Raji (cell line): ENCODE results near the gene NUMA1.

Experiments used
- POLR2A ChIP-seq: IDR thresholded peaks from 2 replicates; pipeline ENCODE4 v1.6.1; 2011; ENCODE audit warnings: low read depth, low read length, control low read depth; ENCODE audit not compliant: insufficient read depth

NUMA1 gene, protein sequence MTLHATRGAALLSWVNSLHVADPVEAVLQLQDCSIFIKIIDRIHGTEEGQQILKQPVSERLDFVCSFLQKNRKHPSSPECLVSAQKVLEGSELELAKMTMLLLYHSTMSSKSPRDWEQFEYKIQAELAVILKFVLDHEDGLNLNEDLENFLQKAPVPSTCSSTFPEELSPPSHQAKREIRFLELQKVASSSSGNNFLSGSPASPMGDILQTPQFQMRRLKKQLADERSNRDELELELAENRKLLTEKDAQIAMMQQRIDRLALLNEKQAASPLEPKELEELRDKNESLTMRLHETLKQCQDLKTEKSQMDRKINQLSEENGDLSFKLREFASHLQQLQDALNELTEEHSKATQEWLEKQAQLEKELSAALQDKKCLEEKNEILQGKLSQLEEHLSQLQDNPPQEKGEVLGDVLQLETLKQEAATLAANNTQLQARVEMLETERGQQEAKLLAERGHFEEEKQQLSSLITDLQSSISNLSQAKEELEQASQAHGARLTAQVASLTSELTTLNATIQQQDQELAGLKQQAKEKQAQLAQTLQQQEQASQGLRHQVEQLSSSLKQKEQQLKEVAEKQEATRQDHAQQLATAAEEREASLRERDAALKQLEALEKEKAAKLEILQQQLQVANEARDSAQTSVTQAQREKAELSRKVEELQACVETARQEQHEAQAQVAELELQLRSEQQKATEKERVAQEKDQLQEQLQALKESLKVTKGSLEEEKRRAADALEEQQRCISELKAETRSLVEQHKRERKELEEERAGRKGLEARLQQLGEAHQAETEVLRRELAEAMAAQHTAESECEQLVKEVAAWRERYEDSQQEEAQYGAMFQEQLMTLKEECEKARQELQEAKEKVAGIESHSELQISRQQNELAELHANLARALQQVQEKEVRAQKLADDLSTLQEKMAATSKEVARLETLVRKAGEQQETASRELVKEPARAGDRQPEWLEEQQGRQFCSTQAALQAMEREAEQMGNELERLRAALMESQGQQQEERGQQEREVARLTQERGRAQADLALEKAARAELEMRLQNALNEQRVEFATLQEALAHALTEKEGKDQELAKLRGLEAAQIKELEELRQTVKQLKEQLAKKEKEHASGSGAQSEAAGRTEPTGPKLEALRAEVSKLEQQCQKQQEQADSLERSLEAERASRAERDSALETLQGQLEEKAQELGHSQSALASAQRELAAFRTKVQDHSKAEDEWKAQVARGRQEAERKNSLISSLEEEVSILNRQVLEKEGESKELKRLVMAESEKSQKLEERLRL (N-terminal part only)

DNA sequence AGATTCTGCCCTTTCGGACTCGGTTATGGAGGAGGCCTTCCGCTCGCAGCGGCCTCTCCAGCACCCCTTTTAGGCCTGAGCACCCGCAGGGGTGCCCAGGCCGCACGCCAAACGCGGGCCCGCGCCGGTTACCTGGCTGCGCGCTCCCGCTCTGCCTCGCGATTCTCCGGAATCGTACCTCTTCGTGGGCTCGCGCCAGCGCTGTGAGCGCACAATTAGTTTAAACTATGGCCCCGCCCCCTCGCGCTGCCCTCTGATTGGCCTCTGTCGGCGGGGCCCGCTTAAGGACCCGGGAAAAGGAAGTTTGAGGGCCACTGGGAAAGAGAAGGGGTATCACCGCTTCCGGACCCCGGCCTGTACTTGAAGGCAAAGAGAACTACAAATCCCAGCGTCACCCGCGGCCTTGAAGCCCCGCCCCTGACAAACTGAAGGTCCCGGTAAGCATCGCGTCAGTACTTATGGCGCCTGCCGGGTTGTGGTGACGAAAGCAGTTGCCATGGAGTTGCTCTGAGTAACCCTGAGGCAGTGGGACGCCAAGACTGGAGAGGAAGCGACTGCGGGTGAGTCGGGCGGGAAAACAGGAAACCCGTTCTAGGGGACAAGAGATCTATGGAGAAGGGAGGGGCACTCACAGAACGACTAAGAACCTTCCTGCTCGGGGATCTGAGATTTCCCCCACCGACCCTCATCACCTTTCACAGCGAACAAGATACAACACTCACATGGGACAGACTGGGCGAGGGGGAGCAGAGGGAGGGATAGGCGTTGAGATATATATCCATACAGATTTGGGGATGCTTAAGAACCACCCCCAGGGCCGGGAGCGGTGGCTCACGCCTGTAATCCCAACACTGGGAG lies at the start of gene NUMA1, which contains the start of gene LRRC51:
NUMA1 (minus strand) TSS at position 217 of the 858 bp plus-strand sequence. CDS start 44,599 bp downstream, outside the sequence.
LRRC51 (plus strand) TSS at position 525 of the 858 bp plus-strand sequence. CDS start 8,234 bp downstream, outside the sequence.
- TF ChIP-seq POLR2A, result peak; percentile 82

GRCh38 chr11:72129381-72129780 lies 49.0 kb upstream of the NUMA1 start:
- no peak for TF ChIP-seq POLR2A

GRCh38 chr11:72127923-72128322 lies 47.6 kb upstream of the NUMA1 start:
- no peak for TF ChIP-seq POLR2A

DNA sequence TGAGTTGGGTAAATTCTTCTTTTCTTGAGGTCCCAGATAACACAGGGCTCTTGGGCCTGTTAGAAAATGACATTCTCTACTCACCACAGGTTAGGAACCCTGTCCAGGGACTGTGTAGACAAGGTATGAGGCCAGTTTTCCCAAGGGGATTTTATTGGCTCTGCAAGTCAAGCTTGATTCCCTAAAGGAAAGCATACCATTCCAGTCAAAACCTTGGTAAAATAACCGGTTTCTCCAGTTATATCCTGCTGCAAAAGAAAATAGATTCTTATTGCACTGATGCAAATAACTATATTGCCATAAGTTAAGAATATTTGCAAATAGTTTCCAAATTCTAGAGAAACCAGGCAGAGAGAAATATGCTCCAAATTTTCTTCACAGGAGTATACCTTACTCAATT lies 45.6 kb upstream of the NUMA1 start:
- no peak for TF ChIP-seq POLR2A

GRCh38 chr11:72124046-72124445 lies 43.7 kb upstream of the NUMA1 start:
- no peak for TF ChIP-seq POLR2A

GRCh38 chr11:72123117-72123653 lies 42.8 kb upstream of the NUMA1 start:
- no peak for TF ChIP-seq POLR2A

DNA sequence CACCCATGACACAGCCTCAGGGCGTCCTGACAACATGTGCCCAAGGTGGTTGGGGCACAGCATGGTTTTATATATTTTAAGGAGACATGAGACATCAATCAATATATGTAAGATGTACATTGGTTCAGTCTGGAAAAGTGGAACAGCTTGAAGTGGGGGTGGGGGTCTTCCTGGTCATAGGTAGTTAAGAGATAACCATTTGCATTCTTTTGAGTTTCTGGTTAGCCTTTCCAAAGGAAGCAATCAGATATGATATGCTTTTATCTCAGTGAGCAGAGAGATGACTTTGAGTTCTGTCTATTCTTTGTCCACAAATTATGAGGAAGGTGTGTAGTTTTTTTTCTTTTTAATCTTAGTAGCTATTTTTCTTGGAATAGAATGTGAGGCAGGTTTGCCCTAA lies 42.3 kb upstream of the NUMA1 start:
- no peak for TF ChIP-seq POLR2A

DNA sequence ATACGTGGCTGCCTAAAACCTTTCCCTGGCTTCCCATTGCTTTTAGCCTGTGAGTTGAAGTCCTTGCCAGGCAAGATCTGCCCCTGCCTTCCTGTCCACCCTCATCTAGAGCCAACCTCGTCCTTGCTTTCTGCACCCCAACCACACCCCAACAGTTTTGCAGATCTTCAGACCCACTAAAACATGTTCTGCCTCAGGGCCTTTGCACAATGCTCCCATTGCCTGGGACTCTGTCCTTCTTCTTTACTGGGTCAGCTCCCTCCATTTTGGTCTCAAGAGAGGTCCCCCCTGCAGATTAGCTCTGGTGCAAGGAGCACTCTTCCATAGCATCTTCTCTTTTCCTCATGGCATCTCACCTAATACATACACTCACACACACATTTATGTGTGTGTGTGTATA lies 40.6 kb upstream of the NUMA1 start:
- no peak for TF ChIP-seq POLR2A

DNA sequence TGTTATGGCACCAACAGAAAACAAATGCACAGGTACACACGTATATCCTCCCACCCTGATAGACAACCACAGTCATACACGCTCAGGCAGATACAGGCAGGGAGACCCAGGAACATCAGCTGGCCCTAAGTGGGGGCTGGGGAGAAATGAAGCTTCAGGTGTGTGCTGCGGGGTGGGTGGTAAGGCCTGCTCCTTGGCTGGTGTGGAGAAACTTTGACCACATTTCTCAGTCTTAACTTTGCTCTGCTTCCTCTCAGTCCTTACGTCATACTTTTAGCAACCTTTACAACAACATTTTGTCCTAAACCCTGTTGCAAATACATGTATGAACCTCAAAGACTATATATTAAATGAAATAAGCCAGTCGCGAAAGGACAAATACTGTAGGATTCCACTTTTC lies 38.9 kb upstream of the NUMA1 start:
- no peak for TF ChIP-seq POLR2A

DNA sequence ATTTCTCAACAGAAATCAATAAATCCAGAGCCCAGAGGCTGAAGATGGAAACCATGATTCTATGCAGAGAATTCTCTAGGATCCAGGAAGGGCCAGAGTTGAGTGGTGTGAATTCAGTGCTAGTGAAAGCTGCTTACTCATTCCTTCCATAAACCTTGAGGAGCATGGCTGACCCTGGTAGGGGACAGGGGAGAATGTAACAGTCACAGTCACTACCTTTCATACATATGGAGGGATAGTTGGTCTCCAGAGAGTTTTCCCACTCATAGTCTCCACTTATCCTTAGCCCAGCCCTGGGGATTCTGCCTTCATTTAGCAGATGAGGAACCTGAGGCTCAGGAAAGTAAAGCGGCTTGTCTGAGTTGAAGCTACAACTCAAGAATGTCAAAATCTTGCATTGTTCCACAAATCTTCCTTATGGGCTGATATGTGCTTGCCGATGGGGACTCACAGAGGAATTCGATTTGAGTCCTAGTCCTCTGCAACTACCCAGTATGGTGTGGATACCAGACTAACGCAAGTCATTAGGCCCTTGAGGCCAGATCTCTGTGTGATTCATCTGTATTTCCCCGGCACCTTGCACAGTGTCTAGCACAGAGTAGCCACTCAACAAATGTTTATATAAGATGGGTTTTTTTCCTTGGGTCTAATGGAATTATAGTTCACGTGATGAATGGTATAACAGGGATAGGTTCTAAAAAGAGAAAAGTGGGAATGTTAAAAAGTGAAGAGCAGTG lies 35.8 kb upstream of the NUMA1 start:
- no peak for TF ChIP-seq POLR2A

- TF ChIP-seq POLR2A, result no peak
Observed at GRCh38 chr11:72114570-72114969, 34.2 kb upstream of the NUMA1 start.

GRCh38 chr11:72112978-72113808 lies 32.9 kb upstream of the NUMA1 start:
- no peak for TF ChIP-seq POLR2A
